ENCODE data around the gene RRP7A. TPM values are rescaled to one million over a fixed set of nuclear protein-coding genes. Genes with fewer than 3 reads are reported as not detected.
"Not testable (repeated sequence)": the region's sequence is repeated elsewhere in the genome, so short reads cannot be mapped to it uniquely, and the experiment has no call there.

The RRP7A gene
- total RNA-seq, 1 donor from 2014 or later: 39.8 TPM

DNA sequence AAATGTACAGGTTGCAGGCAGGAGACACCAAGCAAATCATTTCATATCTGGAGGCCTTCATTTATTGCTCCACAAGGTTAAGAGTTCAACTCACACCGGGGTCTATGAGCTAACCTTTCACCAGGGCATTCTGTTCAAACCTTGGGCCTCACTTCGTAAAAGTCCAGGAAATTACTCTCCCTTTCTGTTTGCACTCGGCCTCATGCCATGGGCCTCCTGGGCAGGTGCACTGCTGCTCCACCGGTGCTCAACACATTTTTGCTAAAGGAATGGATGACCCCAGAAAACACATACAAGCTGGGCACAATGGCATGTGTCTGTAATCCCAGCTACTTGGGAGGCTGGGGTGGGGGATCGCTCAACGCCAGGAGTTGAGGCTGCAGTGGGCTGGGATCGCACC is 16.6 kb upstream of the RRP7A start:
- Histone ChIP-seq H3K4me3 (ENCODE audit: low read depth, low read length) (no peak overlapping the region), H3K27me3 (ENCODE audit: control insufficient read depth, insufficient read depth, low read length) (no peaks in the 10 kb centered on the region), H3K36me3 (ENCODE audit: control insufficient read depth, insufficient read depth, low read length) (no peaks in the 10 kb centered on the region)
- FAIRE-seq (no peak), DNase-seq (ENCODE audit: low read depth) (no peak)
- TF ChIP-seq, protein P1, sequence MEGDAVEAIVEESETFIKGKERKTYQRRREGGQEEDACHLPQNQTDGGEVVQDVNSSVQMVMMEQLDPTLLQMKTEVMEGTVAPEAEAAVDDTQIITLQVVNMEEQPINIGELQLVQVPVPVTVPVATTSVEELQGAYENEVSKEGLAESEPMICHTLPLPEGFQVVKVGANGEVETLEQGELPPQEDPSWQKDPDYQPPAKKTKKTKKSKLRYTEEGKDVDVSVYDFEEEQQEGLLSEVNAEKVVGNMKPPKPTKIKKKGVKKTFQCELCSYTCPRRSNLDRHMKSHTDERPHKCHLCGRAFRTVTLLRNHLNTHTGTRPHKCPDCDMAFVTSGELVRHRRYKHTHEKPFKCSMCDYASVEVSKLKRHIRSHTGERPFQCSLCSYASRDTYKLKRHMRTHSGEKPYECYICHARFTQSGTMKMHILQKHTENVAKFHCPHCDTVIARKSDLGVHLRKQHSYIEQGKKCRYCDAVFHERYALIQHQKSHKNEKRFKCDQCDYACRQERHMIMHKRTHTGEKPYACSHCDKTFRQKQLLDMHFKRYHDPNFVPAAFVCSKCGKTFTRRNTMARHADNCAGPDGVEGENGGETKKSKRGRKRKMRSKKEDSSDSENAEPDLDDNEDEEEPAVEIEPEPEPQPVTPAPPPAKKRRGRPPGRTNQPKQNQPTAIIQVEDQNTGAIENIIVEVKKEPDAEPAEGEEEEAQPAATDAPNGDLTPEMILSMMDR (IDR thresholded peaks at IDR 0.05; ENCODE audit: insufficient read depth, low read length, severe bottlenecking): no peak

- FAIRE-seq; H3K27me3 ChIP-seq (ENCODE audit: control insufficient read depth, insufficient read depth, low read length); H3K4me3 ChIP-seq (ENCODE audit: low read depth, low read length); H3K36me3 ChIP-seq (ENCODE audit: control insufficient read depth, insufficient read depth, low read length); DNase-seq (ENCODE audit: low read depth): not testable (repeated sequence)
Observed at GRCh38 chr22:42535082-42535731, 15.6 kb upstream of the RRP7A start.

DNA sequence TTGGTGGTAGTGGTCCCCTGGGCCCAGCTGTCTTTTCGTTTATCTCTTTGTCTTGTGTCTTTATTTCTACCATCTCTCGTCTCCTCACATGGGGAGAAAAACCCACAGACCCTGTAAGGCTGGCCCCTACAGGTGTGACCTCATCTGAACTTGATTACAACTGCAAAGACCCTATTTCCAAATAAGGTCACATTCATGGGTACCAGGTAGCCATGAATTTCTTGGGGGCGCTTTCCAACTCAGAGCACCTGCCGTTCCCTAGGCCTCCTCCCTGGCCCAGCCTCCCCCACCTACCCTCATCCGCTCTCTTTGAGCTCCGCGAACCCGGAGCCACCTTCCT is 14.0 kb upstream of the RRP7A start:
- no peak for FAIRE-seq
- H3K4me3 ChIP-seq (ENCODE audit: low read depth, low read length): no peak overlapping the region
- TF ChIP-seq, protein P1 (IDR thresholded peaks at IDR 0.05; ENCODE audit: insufficient read depth, low read length, severe bottlenecking): no peak

GRCh38 chr22:42531401-42532084 is 11.9 kb upstream of the RRP7A start:
- not testable (repeated sequence) for DNase-seq (ENCODE audit: low read depth); H3K36me3 ChIP-seq (ENCODE audit: control insufficient read depth, insufficient read depth, low read length); H3K27me3 ChIP-seq (ENCODE audit: control insufficient read depth, insufficient read depth, low read length); FAIRE-seq; H3K4me3 ChIP-seq (ENCODE audit: low read depth, low read length)

More for the DNA sequence above, 14.0 kb upstream of the RRP7A start:
- no peak for DNase-seq (ENCODE audit: low read depth)
- no peaks in the 10 kb centered on the region for H3K36me3 ChIP-seq (ENCODE audit: control insufficient read depth, insufficient read depth, low read length)
- H3K27me3 ChIP-seq (ENCODE audit: control insufficient read depth, insufficient read depth, low read length): no peaks in the 10 kb centered on the region

DNA sequence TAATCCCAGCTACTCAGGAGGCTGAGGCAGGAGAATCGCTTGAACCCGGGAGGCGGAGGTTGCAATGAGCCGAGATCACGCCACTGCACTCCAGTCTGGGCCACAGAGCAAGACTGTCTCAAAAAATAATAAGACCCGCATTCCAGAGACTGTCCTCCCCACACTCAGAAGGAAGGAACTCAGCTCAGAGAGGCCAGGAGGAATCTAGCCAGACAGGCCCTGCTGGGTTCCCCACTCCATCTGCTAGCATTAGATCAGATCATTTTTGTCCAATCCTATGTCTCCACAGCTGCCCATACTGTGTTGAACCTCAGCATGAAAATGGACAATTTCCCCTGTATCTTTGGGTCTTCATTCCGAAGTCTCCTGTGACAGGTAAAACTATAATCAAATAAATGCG is 9.8 kb upstream of the RRP7A start:
- not testable (repeated sequence) for DNase-seq (ENCODE audit: low read depth); H3K36me3 ChIP-seq (ENCODE audit: control insufficient read depth, insufficient read depth, low read length); H3K27me3 ChIP-seq (ENCODE audit: control insufficient read depth, insufficient read depth, low read length); H3K4me3 ChIP-seq (ENCODE audit: low read depth, low read length); FAIRE-seq

DNA sequence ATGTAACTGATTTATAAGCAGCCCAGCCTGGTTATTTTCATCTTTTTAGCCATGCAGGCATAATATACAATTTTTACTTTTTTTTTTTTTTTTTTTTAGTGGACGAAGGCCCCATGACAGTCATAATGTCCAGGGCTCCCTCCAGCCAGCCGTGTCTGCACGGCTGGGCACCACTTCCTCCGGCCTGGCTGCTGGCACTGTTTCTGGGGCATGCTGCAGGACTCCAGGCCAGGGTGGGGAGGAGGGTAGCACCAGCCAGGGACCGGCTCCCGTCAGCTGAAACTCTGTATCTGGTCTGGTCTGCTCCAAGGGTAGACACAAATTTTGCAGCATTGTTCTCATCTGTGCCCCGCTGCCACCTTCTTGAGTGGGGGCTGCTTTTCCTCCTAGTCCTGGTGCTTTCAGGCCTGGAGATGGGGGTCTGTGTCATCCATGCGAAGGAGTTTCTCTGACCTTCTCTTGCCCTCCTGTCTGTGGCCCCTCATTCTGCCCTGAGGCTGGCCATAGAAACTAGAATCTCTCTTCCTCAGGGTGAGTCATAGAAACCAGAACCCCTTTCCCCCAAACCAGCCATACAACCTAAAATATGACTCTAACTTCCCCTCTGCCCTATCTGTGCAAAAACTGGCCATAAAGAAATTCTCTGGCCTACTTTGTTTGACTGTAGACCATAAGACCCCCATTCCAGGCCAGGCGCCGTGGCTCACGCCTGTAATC is 9.2 kb upstream of the RRP7A start:
- Histone ChIP-seq H3K4me3 (ENCODE audit: low read depth, low read length) (no peak overlapping the region), H3K36me3 (ENCODE audit: control insufficient read depth, insufficient read depth, low read length) (no peaks in the 10 kb centered on the region), H3K27me3 (ENCODE audit: control insufficient read depth, insufficient read depth, low read length) (no peaks in the 10 kb centered on the region)
- FAIRE-seq (no peak), DNase-seq (ENCODE audit: low read depth) (no peak)
- TF ChIP-seq, protein P1 (IDR thresholded peaks at IDR 0.05; ENCODE audit: insufficient read depth, low read length, severe bottlenecking): no peak

GRCh38 chr22:42522546-42522945 is 3.0 kb upstream of the RRP7A start:
- FAIRE-seq (no peak), DNase-seq (ENCODE audit: low read depth) (no peak)
- TF ChIP-seq, protein P1 (IDR thresholded peaks at IDR 0.05; ENCODE audit: insufficient read depth, low read length, severe bottlenecking): no peak

More at GRCh38 chr22:42522546-42522945, 3.0 kb upstream of the RRP7A start:
- Histone ChIP-seq H3K36me3 (ENCODE audit: control insufficient read depth, insufficient read depth, low read length) (peaks cover 1% of the 10 kb centered on the region), H3K27me3 (ENCODE audit: control insufficient read depth, insufficient read depth, low read length) (no peaks in the 10 kb centered on the region), H3K4me3 (ENCODE audit: low read depth, low read length) (no peak overlapping the region)

Data from bronchial epithelial cell (primary cell).